Measurements from ENCODE around the gene MGAT4C.

DNA sequence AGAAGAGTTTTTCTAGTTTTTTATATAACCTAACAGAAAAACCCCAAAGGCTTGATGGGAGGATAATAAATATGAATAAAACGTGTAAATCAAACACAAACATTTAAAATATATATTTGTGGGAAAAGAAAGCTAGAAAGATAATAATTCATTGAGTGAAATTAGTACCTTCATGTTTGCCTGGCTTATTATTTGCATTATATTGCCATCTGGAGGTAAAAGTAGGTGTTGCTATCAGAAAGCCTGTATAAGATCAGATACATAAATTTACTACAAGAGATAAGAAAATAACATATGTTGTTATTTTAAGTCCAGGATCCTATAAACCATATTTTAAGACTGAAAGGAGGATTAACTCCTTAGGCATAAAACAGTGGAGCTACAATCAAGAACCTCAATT lies 304.4 kb downstream of the MGAT4C start:
- TF ChIP-seq EZH2 (IDR thresholded peaks at IDR 0.05; ENCODE audit: low read length, unreplicated experiment) (no peak), EZH2phosphoT487 (IDR thresholded peaks at IDR 0.05; ENCODE audit: borderline replicate concordance, low read length) (no peak)
- TF ChIP-seq, protein P1, sequence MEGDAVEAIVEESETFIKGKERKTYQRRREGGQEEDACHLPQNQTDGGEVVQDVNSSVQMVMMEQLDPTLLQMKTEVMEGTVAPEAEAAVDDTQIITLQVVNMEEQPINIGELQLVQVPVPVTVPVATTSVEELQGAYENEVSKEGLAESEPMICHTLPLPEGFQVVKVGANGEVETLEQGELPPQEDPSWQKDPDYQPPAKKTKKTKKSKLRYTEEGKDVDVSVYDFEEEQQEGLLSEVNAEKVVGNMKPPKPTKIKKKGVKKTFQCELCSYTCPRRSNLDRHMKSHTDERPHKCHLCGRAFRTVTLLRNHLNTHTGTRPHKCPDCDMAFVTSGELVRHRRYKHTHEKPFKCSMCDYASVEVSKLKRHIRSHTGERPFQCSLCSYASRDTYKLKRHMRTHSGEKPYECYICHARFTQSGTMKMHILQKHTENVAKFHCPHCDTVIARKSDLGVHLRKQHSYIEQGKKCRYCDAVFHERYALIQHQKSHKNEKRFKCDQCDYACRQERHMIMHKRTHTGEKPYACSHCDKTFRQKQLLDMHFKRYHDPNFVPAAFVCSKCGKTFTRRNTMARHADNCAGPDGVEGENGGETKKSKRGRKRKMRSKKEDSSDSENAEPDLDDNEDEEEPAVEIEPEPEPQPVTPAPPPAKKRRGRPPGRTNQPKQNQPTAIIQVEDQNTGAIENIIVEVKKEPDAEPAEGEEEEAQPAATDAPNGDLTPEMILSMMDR (conservative IDR thresholded peaks at IDR 0.05; ENCODE audit: low read depth, low read length), result peak; percentile 69

Measured in PC-3 (cell line).